HepG2 (cell line): ENCODE results near the gene PYGB. TPM values are rescaled to one million over a fixed set of nuclear protein-coding genes. Genes with fewer than 3 reads are reported as not detected.

Experiments used
- ADNP ChIP-seq: sonication (generic); formaldehyde crosslinking; IDR thresholded peaks from 2 replicates; pipeline ENCODE4 v1.4.0; 2020; ENCODE audit warnings: missing genetic modification reagents
- ATF4 ChIP-seq, 2 experiments: fragments of 450-650 bp in 1 of 2; sonication (generic) in 1 of 2; formaldehyde crosslinking; IDR thresholded peaks; 2 replicates each; pipeline versions ENCODE4 v1.5.0 to v1.8.0; 2020 to 2022; ENCODE audit warnings: mild to moderate bottlenecking in 1 of 2, missing genetic modification reagents in 1 of 2
- CBX5 ChIP-seq: sonication (generic); formaldehyde crosslinking; IDR thresholded peaks from 2 replicates; pipeline ENCODE4 v1.4.0; 2020; ENCODE audit warnings: missing genetic modification reagents, borderline replicate concordance
- CREB1 ChIP-seq, 2 experiments: fragments of 450-650 bp in 1 of 2; IDR thresholded peaks; 2 replicates each; pipeline ENCODE4 v1.6.1; 2016 to 2017; ENCODE audit warnings: control low read depth in 1 of 2, mild to moderate bottlenecking in 1 of 2, missing compliant biosample characterization in 1 of 2, missing genetic modification characterization in 1 of 2
- CSRNP1 ChIP-seq: sonication (generic); formaldehyde crosslinking; IDR thresholded peaks from 2 replicates; pipeline ENCODE4 v1.8.1; 2023; ENCODE audit warnings: mild to moderate bottlenecking, missing genetic modification reagents
- ESRRA ChIP-seq: sonication (generic); formaldehyde crosslinking; IDR thresholded peaks from 2 replicates; pipeline ENCODE4 v1.5.1; 2020; ENCODE audit warnings: mild to moderate bottlenecking, low read depth, missing genetic modification reagents
- HDAC2 ChIP-seq: sonication (generic); formaldehyde crosslinking; IDR thresholded peaks from 2 replicates; pipeline ENCODE4 v1.4.0; 2020; ENCODE audit warnings: missing genetic modification reagents
- HOXA5 ChIP-seq: sonication (generic); formaldehyde crosslinking; IDR thresholded peaks from 2 replicates; pipeline ENCODE4 v1.4.0; 2020; ENCODE audit warnings: missing genetic modification reagents
- IKZF1 ChIP-seq: fragments of 450-650 bp; IDR thresholded peaks from 2 replicates; pipeline ENCODE4 v1.7.1; 2016
- MNT ChIP-seq: fragments of 450-650 bp; IDR thresholded peaks from 2 replicates; pipeline ENCODE4 v1.6.1; 2016
- ONECUT2 ChIP-seq: sonication (generic); formaldehyde crosslinking; IDR thresholded peaks from 2 replicates; pipeline ENCODE4 v1.4.0; 2020; ENCODE audit warnings: missing genetic modification reagents
- REL ChIP-seq: sonication (generic); formaldehyde crosslinking; conservative IDR thresholded peaks from 2 replicates; pipeline ENCODE4 v1.8.0; 2022; ENCODE audit warnings: mild to moderate bottlenecking, missing genetic modification reagents, moderate library complexity
- SNAI1 ChIP-seq: sonication (generic); formaldehyde crosslinking; IDR thresholded peaks from 2 replicates; pipeline ENCODE4 v1.5.0; 2020; ENCODE audit warnings: mild to moderate bottlenecking, missing genetic modification reagents, borderline replicate concordance
- SNAPC5 ChIP-seq: sonication (generic); formaldehyde crosslinking; IDR thresholded peaks from 2 replicates; pipeline ENCODE4 v1.8.1; 2023; ENCODE audit warnings: mild to moderate bottlenecking, missing genetic modification reagents, borderline replicate concordance
- SP140L ChIP-seq: sonication (generic); formaldehyde crosslinking; IDR thresholded peaks from 2 replicates; pipeline ENCODE4 v1.4.0; 2020; ENCODE audit warnings: missing genetic modification reagents, borderline replicate concordance
- ZBTB7A ChIP-seq: sonication (generic); formaldehyde crosslinking; IDR thresholded peaks from 2 replicates; pipeline ENCODE4 v1.8.0; 2022; ENCODE audit warnings: mild to moderate bottlenecking, missing genetic modification reagents
- ZKSCAN1 ChIP-seq: fragments of 150-350 bp; IDR thresholded peaks from 2 replicates; pipeline ENCODE4 v1.6.1; 2014; ENCODE audit warnings: low read length
- ZNF138 ChIP-seq: sonication (generic); formaldehyde crosslinking; IDR thresholded peaks from 2 replicates; pipeline ENCODE4 v1.5.0; 2020; ENCODE audit warnings: mild to moderate bottlenecking, low read depth, missing genetic modification reagents
- ZNF143 ChIP-seq: sonication (generic); formaldehyde crosslinking; IDR thresholded peaks from 2 replicates; pipeline ENCODE4 v1.4.0; 2020; ENCODE audit warnings: missing genetic modification reagents
- ZNF431 ChIP-seq: sonication (generic); formaldehyde crosslinking; IDR thresholded peaks from 2 replicates; pipeline ENCODE4 v1.9.0; 2022; ENCODE audit warnings: missing genetic modification reagents, low read depth, mild to moderate bottlenecking, borderline replicate concordance
- ZNF605 ChIP-seq: sonication (generic); formaldehyde crosslinking; IDR thresholded peaks from 2 replicates; pipeline ENCODE4 v1.8.0; 2022; ENCODE audit warnings: mild to moderate bottlenecking, missing genetic modification reagents
- ZNF652 ChIP-seq: IDR thresholded peaks from 2 replicates; pipeline ENCODE4 v1.6.1; 2016; ENCODE audit warnings: low read depth, borderline replicate concordance
- ZNF776 ChIP-seq: sonication (generic); formaldehyde crosslinking; IDR thresholded peaks from 2 replicates; pipeline ENCODE4 v1.4.0; 2020; ENCODE audit warnings: mild to moderate bottlenecking, missing genetic modification reagents
- ZSCAN5A ChIP-seq: sonication (generic); formaldehyde crosslinking; IDR thresholded peaks from 2 replicates; pipeline ENCODE4 v1.8.0; 2022; ENCODE audit warnings: mild to moderate bottlenecking, missing genetic modification reagents, borderline replicate concordance
- polyA plus RNA-seq, 8 experiments: library from polyadenylated mRNA; depleted of rRNA in 3 of 8; stranded (reverse) in 7 of 8; unstranded in 1 of 8; fragments of >200 nt; fragmentation: Illumina TruSeq in 4 of 8; extraction: Trizol in 4 of 8; gene quantifications; 2 replicates each; pipeline versions ENCODE4 v1.2.1 to v1.2.3, GENCODE V29; 2011 to 2016; ENCODE audit warnings: low read depth in 4 of 8, missing spikeins in 1 of 8, mixed read lengths in 1 of 8; ENCODE audit not compliant: insufficient read depth in 1 of 8
- total RNA-seq, 5 experiments: library from RNA; depleted of rRNA; stranded (reverse); fragments of >200 nt; fragmentation: Illumina TruSeq; extraction: Trizol; gene quantifications; 2 replicates each; pipeline ENCODE4 v1.2.3, GENCODE V29; 2016; ENCODE audit warnings: low read depth in 1 of 5

Gene PYGB
- total and polyA plus RNA-seq, 2 of the 13 experiments (the other 11 are each of a cell fraction or from before 2014, with no cell fraction given), result 24.2 to 86.3 TPM

- peak; percentile 58; the same call in 1 of the 2 replicates for TF ChIP-seq ZNF143 (CRISPR knock-in tag)
- TF ChIP-seq ZNF138 (CRISPR knock-in tag), result peak; percentile 93
- no peak for TF ChIP-seq SNAI1 (CRISPR knock-in tag)
- peak; percentile 87 for TF ChIP-seq HOXA5 (CRISPR knock-in tag)
- peak; percentile 96 for TF ChIP-seq HDAC2
- 0 out of 2 replicates have a peak, but pooled peaks have one; percentile 18 for TF ChIP-seq ZSCAN5A
- TF ChIP-seq ZNF605 (CRISPR knock-in tag), result no peak
- TF ChIP-seq ZNF652, result 0 out of 2 replicates have a peak, but pooled peaks have one; percentile 38
- TF ChIP-seq ZBTB7A, result peak; percentile 91
- no peak for TF ChIP-seq ZKSCAN1
- TF ChIP-seq REL (CRISPR knock-in tag), result peak; percentile 92; the same call in 1 of the 2 replicates
- peak in 1 of 2 experiments; percentile 90; a peak in 2 of 4 replicates for TF ChIP-seq ATF4 (CRISPR knock-in tag; IDR thresholded peaks at IDR 0.05)
- 0 out of 2 replicates have a peak, but pooled peaks have one; percentile 36 for TF ChIP-seq MNT
- TF ChIP-seq ZNF431 (CRISPR knock-in tag), result peak; percentile 90; the same call in 1 of the 2 replicates
- peak; percentile 77; the same call in 1 of the 2 replicates for TF ChIP-seq SNAPC5 (CRISPR knock-in tag)
- TF ChIP-seq ESRRA (CRISPR knock-in tag), result peak; percentile 65
- peak; percentile 94; the same call in 1 of the 2 replicates for TF ChIP-seq ZNF776 (CRISPR knock-in tag)
- TF ChIP-seq SP140L, result 0 out of 2 replicates have a peak, but pooled peaks have one; percentile 73
- TF ChIP-seq ONECUT2 (CRISPR knock-in tag), result no peak
- no peak for TF ChIP-seq IKZF1
- peak; percentile 88; the same call in 1 of the 2 replicates for TF ChIP-seq CSRNP1
- TF ChIP-seq CREB1 (IDR thresholded peaks at IDR 0.05), result no peak
- TF ChIP-seq CREB1 (CRISPR knock-in tag; IDR thresholded peaks at IDR 0.05), result no peak
- TF ChIP-seq ADNP, result 0 out of 2 replicates have a peak, but pooled peaks have one; percentile 25
- TF ChIP-seq CBX5 (CRISPR knock-in tag), result peak; percentile 79
Observed at GRCh38 chr20:25247956-25248785, at the start of gene PYGB (continued).
